ENCODE data around the gene DNAJC25. TPM values are rescaled to one million over a fixed set of nuclear protein-coding genes. Genes with fewer than 3 reads are reported as not detected.

The DNAJC25 gene
- 10 to 100 TPM in 4 of 6 experiments, 1 to 10 TPM in 2; 9.6 to 11.5 (median 10.3) TPM for total RNA-seq (2021; fragmentation: NEBNext Ultra II Directional; extraction: Animal tissue kit (Norgen Biotek cat#: 25700))
- long read RNA-seq, partial matches to known transcripts = 2 of 6 reads
- long read RNA-seq, other reads (novel, unspliced or antisense) = 0 of 6 reads

DNA sequence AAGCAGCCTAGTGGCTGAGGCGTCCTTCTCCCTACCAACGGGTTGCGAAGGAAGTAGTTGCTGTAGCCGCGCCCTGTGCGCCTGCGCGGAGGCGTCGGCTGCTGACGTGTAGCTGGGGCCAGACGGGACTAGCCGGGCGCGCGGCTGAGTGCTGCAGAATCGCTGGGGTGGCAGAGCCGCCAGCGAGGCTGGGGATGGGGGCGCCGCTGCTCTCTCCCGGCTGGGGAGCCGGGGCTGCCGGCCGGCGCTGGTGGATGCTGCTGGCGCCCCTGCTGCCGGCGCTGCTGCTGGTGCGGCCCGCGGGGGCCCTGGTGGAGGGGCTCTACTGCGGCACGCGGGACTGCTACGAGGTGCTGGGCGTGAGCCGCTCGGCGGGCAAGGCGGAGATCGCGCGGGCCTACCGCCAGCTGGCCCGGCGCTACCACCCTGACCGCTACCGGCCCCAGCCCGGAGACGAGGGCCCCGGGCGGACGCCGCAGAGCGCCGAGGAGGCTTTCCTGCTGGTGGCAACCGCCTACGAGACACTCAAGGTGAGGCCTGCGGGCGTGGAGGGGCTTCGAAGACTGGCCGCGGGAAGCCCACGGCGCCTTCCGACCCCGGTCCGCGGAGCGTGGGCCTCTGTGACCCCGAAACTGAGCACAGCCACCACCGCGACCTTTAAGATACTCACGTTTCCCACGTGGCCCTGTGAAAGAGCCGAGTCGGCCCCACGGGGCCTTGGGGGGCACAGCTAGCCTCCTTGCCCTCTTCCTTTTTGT, at the start of gene DNAJC25:
TSS of gene DNAJC25 (plus strand) at position 121 of the 758 bp plus-strand sequence. CDS start at position 195, 74 bp downstream.
- H3K27me3 Mint-ChIP-seq (ENCODE audit: insufficient read depth) = no peaks in the 10 kb centered on the region
- H3K36me3 Mint-ChIP-seq (ENCODE audit: low read depth) = peaks cover 28% of the 10 kb centered on the region
- DNase-seq = peak; percentile 99
- H3K9me3 Mint-ChIP-seq = no peaks in the 10 kb centered on the region
- 0 out of 2 replicates have a peak, but pooled peaks have one; percentile 26 for TF ChIP-seq CTCF (IDR thresholded peaks at IDR 0.05)
- H3K4me1 Mint-ChIP-seq (ENCODE audit: low read depth) = peaks cover 47% of the 10 kb centered on the region
- peak within 1 kb of the TSS; percentile 85 for H3K27ac Mint-ChIP-seq
- peak within 1 kb of the TSS; percentile 95 for H3K4me3 Mint-ChIP-seq

- no peaks in the 10 kb centered on the region for H3K27me3 Mint-ChIP-seq (ENCODE audit: insufficient read depth)
- no peaks in the 10 kb centered on the region for H3K4me1 Mint-ChIP-seq (ENCODE audit: low read depth)
- no peak for TF ChIP-seq CTCF (IDR thresholded peaks at IDR 0.05)
- no peak overlapping the region for H3K4me3 Mint-ChIP-seq
- H3K27ac Mint-ChIP-seq = no peak overlapping the region
- no peaks in the 10 kb centered on the region for H3K9me3 Mint-ChIP-seq
- peak; percentile 30 for DNase-seq
- H3K36me3 Mint-ChIP-seq (ENCODE audit: low read depth) = peaks cover 30% of the 10 kb centered on the region
Measured at GRCh38 chr9:111582888-111583287, 48.2 kb upstream of the DNAJC25 start.

DNA sequence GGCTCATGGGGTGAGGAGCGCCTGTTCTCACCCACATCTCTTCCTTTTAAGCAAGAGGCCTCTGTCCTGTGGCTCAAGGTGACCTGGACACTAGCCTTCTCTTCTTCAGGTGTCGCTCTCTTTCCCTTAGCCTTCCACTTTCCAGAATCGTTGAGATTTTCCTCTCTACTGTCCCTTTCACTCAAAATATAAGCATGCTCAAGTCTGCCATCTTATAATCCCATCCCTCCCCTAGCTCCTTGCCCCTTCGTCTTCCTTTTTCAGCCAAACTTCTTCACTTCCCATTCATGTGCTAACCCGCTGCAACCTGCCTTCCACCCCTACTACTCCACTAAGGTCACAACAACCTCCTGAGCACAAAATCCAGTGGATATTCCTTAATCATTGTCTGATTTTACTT, 44.8 kb upstream of the DNAJC25 start:
- TF ChIP-seq CTCF (IDR thresholded peaks at IDR 0.05) = no peak
- Mint-ChIP-seq H3K36me3 (ENCODE audit: low read depth) (peaks cover 18% of the 10 kb centered on the region), H3K27me3 (ENCODE audit: insufficient read depth) (no peaks in the 10 kb centered on the region), H3K4me3 (no peak overlapping the region), H3K4me1 (ENCODE audit: low read depth) (no peaks in the 10 kb centered on the region), H3K27ac (no peak overlapping the region), H3K9me3 (no peaks in the 10 kb centered on the region)
- DNase-seq = no peak

GRCh38 chr9:111588846-111589245, 42.3 kb upstream of the DNAJC25 start:
- Mint-ChIP-seq H3K4me1 (ENCODE audit: low read depth) (no peaks in the 10 kb centered on the region), H3K9me3 (no peaks in the 10 kb centered on the region), H3K4me3 (no peak overlapping the region), H3K27me3 (ENCODE audit: insufficient read depth) (no peaks in the 10 kb centered on the region), H3K36me3 (ENCODE audit: low read depth) (peaks cover 18% of the 10 kb centered on the region), H3K27ac (no peak overlapping the region)
- DNase-seq = no peak
- TF ChIP-seq CTCF (IDR thresholded peaks at IDR 0.05) = no peak

GRCh38 chr9:111597852-111598732, 33.0 kb upstream of the DNAJC25 start:
- H3K4me3 Mint-ChIP-seq = peak overlapping the region; percentile 95
- peaks cover 48% of the 10 kb centered on the region for H3K4me1 Mint-ChIP-seq (ENCODE audit: low read depth)
- H3K36me3 Mint-ChIP-seq (ENCODE audit: low read depth) = peaks cover 14% of the 10 kb centered on the region; the same call in 1 of the 2 replicates
- peak; percentile 46 for DNase-seq
- H3K27ac Mint-ChIP-seq = peak overlapping the region; percentile 94
- TF ChIP-seq CTCF (IDR thresholded peaks at IDR 0.05) = peak; percentile 87
- H3K9me3 Mint-ChIP-seq = no peaks in the 10 kb centered on the region
- peaks cover 4% of the 10 kb centered on the region; the same call in 1 of the 2 replicates for H3K27me3 Mint-ChIP-seq (ENCODE audit: insufficient read depth)
